Measurements from ENCODE around the gene TCEA3.

GRCh38 chr1:23417570-23417969 is 7.0 kb downstream of the TCEA3 start:
- TF ChIP-seq, protein P1, sequence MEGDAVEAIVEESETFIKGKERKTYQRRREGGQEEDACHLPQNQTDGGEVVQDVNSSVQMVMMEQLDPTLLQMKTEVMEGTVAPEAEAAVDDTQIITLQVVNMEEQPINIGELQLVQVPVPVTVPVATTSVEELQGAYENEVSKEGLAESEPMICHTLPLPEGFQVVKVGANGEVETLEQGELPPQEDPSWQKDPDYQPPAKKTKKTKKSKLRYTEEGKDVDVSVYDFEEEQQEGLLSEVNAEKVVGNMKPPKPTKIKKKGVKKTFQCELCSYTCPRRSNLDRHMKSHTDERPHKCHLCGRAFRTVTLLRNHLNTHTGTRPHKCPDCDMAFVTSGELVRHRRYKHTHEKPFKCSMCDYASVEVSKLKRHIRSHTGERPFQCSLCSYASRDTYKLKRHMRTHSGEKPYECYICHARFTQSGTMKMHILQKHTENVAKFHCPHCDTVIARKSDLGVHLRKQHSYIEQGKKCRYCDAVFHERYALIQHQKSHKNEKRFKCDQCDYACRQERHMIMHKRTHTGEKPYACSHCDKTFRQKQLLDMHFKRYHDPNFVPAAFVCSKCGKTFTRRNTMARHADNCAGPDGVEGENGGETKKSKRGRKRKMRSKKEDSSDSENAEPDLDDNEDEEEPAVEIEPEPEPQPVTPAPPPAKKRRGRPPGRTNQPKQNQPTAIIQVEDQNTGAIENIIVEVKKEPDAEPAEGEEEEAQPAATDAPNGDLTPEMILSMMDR (IDR thresholded peaks at IDR 0.05; ENCODE audit: low read depth, low read length, poor library complexity, severe bottlenecking): no peak
- TF ChIP-seq EZH2phosphoT487 (IDR thresholded peaks at IDR 0.05; ENCODE audit: borderline replicate concordance, low read length): no peak

All from DOHH2 (cell line).